Pancreas (tissue), 10 donors: ENCODE measurements around the gene ZMIZ2. TPM values are rescaled to one million over a fixed set of nuclear protein-coding genes. Genes with fewer than 3 reads are reported as not detected.

Source experiments
- ATAC-seq, 4 donors: fragments of 200-7000 bp; cut with Tn5 transposase; one replicate each; pipeline versions ENCODE4 v1.8.0 to v1.9.1; 2020; ENCODE audit warnings: mild to moderate bottlenecking in 4 of 4, moderate library complexity in 4 of 4
- DNase-seq, 6 donors: peaks; one replicate each; pipeline ENCODE4 v3.0.0-alpha.2; 2020
- FAIRE-seq: peaks from 2 replicates; lab custom pipeline; 2012; peaks lifted over from hg19 to GRCh38; lab: Jason Lieb, UNC
- H3K27ac ChIP-seq, 4 donors: fragments of 200-600 bp; sonication (generic); 1 replicate in 3 of 4; 2 replicates in 1 of 4; pipeline versions ENCODE4 v1.5.0 to v1.8.0; 2020
- H3K27me3 ChIP-seq, 4 donors: fragments of 200-600 bp; one replicate each; pipeline ENCODE4 v1.8.0; 2021
- H3K36me3 ChIP-seq, 3 donors: fragments of 200-600 bp; sonication (generic) in 1 of 3; one replicate each; pipeline versions ENCODE4 v1.5.0 to v1.8.0; 2020 to 2021
- H3K4me1 ChIP-seq, 3 donors: fragments of 200-600 bp; one replicate each; pipeline ENCODE4 v1.8.0; 2021
- H3K4me3 ChIP-seq, 4 donors: fragments of 200-600 bp; sonication (generic) in 2 of 4; one replicate each; pipeline versions ENCODE4 v1.5.0 to v1.8.0; 2020 to 2021
- H3K9me3 ChIP-seq, 4 donors: fragments of 200-600 bp; one replicate each; pipeline ENCODE4 v1.8.0; 2021
- CTCF ChIP-seq, 4 donors: fragments of 200-600 bp; sonication (generic) in 3 of 4; IDR thresholded peaks; one replicate each; pipeline versions ENCODE4 v1.5.0 to v1.8.0; 2021; ENCODE audit warnings: antibody characterized with exemption in 4 of 4
- WGBS, 2 donors: extraction: QIAGEN DNeasy Blood & Tissue Kit; methylation state at CpG; one replicate each; pipeline ENCODE4 v1.1.7; 2013; 5-methylcytosine and 5-hydroxymethylcytosine counted together
- intact Hi-C, 3 donors: fragments of 100-400 bp; cut with DNase I; formaldehyde crosslinking; loops; one replicate each; pipeline versions ENCODE4 v1.11.1 to v1.14.2; 2022
- polyA plus RNA-seq, 2 donors: library from polyadenylated mRNA; stranded (reverse); fragments of 200-250 nt; gene quantifications; one replicate each; pipeline ENCODE4 v1.2.3, GENCODE V29; 2013
- total RNA-seq, 6 donors: library from RNA; stranded (reverse); fragmentation: NEBNext Ultra II Directional in 4 of 6; extraction: Animal tissue kit (Norgen Biotek cat#: 25700) in 4 of 6; gene quantifications; one replicate each; pipeline versions ENCODE4 v1.2.1 to v1.2.4, GENCODE V29; 2021 to 2023
- donor health status: healthy with polysubstance abuse.
- donor health status: DM: no; HTN: no; CAD: no; lungs with moderate emphysema.
- donor health status: DM: no; HTN: no; CAD: no.
- donor health status: control.
- donor health status: control.
- donor health status: Bipolar disorder and iron deficiency.
- donor health status: DM: yes; HTN: yes; CAD: no.
- donor health status: DM: no; HTN: no; CAD: no.
- donor health status: DM: no; HTN: no; CAD: no.
- donor health status: DM: yes; HTN: yes; CAD: no.

Gene ZMIZ2
- total and polyA plus RNA-seq, 8 donors, result 38.4 to 199 (median 58.1) TPM

GRCh38 chr7:44787041-44787440, 38.4 kb downstream of the ZMIZ2 start:
- intact Hi-C loops, result no loop called here
- H3K27me3 ChIP-seq, result no peaks in the 10 kb centered on the region

GRCh38 chr7:44787762-44788161, 39.1 kb downstream of the ZMIZ2 start:
- intact Hi-C loops, result no loop called here
- 37 to 40% methylated on average over 3 of the region's 3 CpGs for WGBS, 2 donors

More at GRCh38 chr7:44787041-44787440, 38.4 kb downstream of the ZMIZ2 start:
- ATAC-seq (no peak), FAIRE-seq (no peak), DNase-seq (peak in 1 of 6 donors; percentile 35)
- Histone ChIP-seq H3K4me1 (peaks cover 0 to 4% (median 0%) of the 10 kb centered on the region in 3 donors), H3K4me3 (no peak overlapping the region), H3K36me3 (no peaks in the 10 kb centered on the region), H3K27ac (no peak overlapping the region), H3K9me3 (no peaks in the 10 kb centered on the region)
- whole genome bisulfite sequencing, 2 donors, result 88 to 89% methylated on average over 4 of the region's 4 CpGs
- no peak for TF ChIP-seq CTCF (IDR thresholded peaks at IDR 0.05)

DNA sequence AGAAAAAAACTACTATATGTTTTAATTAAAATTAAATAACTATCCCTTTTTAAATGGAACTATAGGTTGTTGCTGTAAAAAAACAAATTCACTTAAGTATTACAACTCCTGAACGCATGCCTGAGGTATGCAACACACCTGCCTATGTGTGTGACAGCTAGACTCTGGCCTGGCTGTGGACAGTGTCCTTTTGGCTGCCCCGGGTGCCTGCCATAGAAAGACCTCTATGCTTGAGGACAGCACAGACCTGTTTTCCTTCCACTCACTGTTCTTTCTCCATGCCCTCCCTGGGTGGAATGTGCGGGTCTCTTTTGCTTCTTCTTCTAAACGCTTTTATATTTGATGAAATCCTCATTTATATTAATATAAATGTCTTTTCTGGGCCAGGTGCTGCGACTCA, 41.3 kb downstream of the ZMIZ2 start:
- Histone ChIP-seq H3K4me3 (no peak overlapping the region), H3K27ac (no peak overlapping the region), H3K27me3 (no peaks in the 10 kb centered on the region), H3K9me3 (no peaks in the 10 kb centered on the region), H3K36me3 (no peaks in the 10 kb centered on the region), H3K4me1 (no peaks in the 10 kb centered on the region)
- ATAC-seq (no peak), FAIRE-seq (no peak), DNase-seq (no peak)
- TF ChIP-seq CTCF (IDR thresholded peaks at IDR 0.05), result no peak
- intact Hi-C loops, result no loop called here
- 62 to 71% methylated on average over 5 of the region's 5 CpGs for WGBS, 2 donors

More at GRCh38 chr7:44787762-44788161, 39.1 kb downstream of the ZMIZ2 start:
- H3K27ac ChIP-seq, result no peak overlapping the region
- peak in 3 of 6 donors; percentile 13 to 54 (median 24) for DNase-seq
- no peak for FAIRE-seq
- TF ChIP-seq CTCF (IDR thresholded peaks at IDR 0.05), result no peak
- H3K9me3 ChIP-seq, result no peaks in the 10 kb centered on the region
- H3K27me3 ChIP-seq, result no peaks in the 10 kb centered on the region
- no peaks in the 10 kb centered on the region for H3K36me3 ChIP-seq
- no peak overlapping the region for H3K4me3 ChIP-seq
- peak; percentile 26 to 56 (median 36) for ATAC-seq
- peaks cover 0 to 4% (median 0%) of the 10 kb centered on the region in 3 donors for H3K4me1 ChIP-seq

DNA sequence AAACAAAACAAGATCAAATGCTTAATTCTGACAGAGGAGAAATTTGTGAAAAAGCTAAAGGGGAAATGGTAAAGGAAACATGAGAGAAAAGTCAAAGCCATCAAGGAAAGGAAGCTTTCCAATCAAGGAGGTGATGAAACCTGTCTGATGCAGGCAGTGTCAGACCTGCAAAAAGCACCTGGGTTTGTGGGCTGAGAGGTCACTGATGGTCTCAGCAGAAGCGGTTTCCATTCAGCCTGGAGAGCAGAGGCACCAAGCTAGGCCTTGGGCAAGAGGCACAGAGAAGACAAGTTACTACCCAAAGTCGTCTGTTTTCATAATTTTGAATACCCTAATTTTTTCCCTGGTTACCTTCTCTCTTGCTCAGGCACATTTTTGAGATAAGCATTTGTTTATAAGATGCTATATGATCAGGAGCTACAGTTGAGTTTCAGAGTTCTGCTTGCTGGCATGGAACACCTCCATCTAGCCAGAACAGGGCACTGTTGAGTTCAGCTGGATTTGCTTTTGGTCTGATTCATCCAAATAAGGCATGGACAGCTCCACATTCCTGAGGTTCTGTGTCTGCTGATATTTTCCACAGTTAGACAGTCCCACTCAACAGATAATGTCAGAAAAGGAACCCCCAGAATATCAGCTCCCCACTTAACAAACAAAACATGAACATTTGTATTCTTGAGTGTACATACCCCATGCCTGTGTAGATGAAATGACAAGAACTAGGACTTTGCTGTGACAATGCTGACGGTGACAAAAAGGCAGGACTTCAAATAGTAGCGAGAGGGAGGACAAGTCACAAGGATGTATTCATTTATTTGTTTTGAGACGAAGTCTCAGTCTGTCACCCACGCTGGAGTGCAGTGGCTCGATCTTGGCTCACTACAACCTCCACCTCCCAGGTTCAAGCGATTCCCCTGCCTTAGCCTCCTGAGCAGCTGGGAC, 42.9 kb downstream of the ZMIZ2 start:
- no peaks in the 10 kb centered on the region for H3K4me1 ChIP-seq
- 89 to 90% methylated on average over 8 of the region's 8 CpGs for WGBS, 2 donors
- H3K4me3 ChIP-seq, result no peak overlapping the region
- FAIRE-seq (no peak), DNase-seq (no peak), ATAC-seq (no peak)
- no peaks in the 10 kb centered on the region for H3K9me3 ChIP-seq
- intact Hi-C loops, result no loop called here
- TF ChIP-seq CTCF (IDR thresholded peaks at IDR 0.05), result no peak
- H3K27me3 ChIP-seq, result no peaks in the 10 kb centered on the region
- H3K36me3 ChIP-seq, result no peaks in the 10 kb centered on the region
- H3K27ac ChIP-seq, result no peak overlapping the region

DNA sequence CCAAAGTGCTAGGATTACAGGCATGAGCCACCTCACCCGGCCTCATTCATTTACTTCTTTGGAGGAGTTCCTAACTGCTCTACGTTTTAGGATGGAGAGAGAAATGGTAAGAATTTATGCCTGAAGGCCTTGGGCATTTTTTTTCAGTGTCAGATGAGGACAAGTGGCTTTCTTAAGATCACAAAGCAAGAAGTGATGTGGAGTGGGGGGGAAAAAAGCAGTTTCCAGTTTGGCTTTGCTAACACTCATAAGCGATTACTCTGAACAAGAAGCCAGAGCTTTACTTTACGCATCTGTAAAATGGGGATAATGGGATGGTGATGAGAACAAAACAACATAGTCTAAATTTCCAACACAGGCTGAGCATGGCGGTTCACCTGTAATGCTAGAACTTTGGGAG, 45.3 kb downstream of the ZMIZ2 start:
- WGBS, 2 donors, result 84 to 85% methylated on average over 5 of the region's 5 CpGs
- H3K4me3 ChIP-seq, result no peak overlapping the region
- H3K36me3 ChIP-seq, result no peaks in the 10 kb centered on the region
- H3K27ac ChIP-seq, result no peak overlapping the region
- no peak for ATAC-seq
- FAIRE-seq, result no peak
- DNase-seq, result no peak
- no peak for TF ChIP-seq CTCF (IDR thresholded peaks at IDR 0.05)
- H3K27me3 ChIP-seq, result no peaks in the 10 kb centered on the region
- H3K9me3 ChIP-seq, result no peaks in the 10 kb centered on the region
- peaks cover 2 to 11% (median 9%) of the 10 kb centered on the region in 3 donors for H3K4me1 ChIP-seq
- intact Hi-C loops, result no loop called here
